ENCODE data around the gene RBFOX1. TPM values are rescaled to one million over a fixed set of nuclear protein-coding genes. Genes with fewer than 3 reads are reported as not detected.

Gene RBFOX1
- total and polyA plus RNA-seq, 5 donors = 22.5 to 80.8 (median 65.0) TPM

DNA sequence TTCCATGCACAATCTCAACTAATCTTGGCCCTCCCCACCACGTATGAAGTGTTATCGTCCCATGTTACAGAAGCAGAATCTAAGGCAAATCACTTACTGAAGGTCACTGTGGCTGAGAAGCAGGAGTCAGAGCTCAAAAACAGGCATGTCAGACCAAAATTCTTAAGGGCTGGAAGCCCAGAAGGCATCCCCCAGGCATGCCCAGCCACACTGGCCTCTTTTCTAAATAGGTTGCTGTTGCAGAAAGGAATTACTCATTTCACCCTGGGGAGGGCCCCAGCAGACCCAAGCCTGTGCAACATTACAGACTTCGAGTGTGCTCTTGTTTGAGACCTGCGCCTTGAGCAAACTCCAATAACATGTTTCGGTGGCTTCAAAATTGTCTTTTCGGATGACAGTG is 194.1 kb downstream of the RBFOX1 start:
- Histone ChIP-seq H3K4me3 (ENCODE audit: low read length) (no peak overlapping the region), H3K9me3 (ENCODE audit: control insufficient read depth, low read length) (no peaks in the 10 kb centered on the region), H3K27ac (ENCODE audit: low read length) (no peak overlapping the region), H3K4me1 (ENCODE audit: control insufficient read depth, insufficient read depth, low read length) (no peaks in the 10 kb centered on the region), H3K27me3 (ENCODE audit: control insufficient read depth, insufficient read depth) (no peaks in the 10 kb centered on the region)
- intact Hi-C loops (cut with DNase I) = no loop called here
- no peak for ATAC-seq
- WGBS = 79% methylated on average over 6 of the region's 6 CpGs
- DNase-seq = no peak

DNA sequence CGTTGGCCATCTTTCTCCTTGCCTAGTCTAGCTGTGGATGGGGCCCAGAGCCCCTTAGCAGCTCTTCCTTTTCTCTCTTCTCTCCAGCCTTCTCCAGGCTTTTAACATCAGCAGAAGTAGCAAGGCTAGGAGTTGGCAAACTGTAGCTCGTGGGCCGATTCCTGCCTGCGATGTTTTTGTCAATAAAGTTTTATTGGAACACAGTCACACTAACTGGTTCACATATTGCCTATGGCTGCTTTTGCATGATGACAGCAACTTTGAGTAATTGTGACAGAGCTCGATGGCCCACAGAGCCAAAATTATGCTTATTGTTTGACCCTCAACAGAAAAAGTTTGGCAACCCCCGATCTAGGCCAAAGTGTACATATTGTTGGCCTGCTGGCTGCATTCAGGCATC is 199.9 kb downstream of the RBFOX1 start:
- H3K9me3 ChIP-seq (ENCODE audit: control insufficient read depth, low read length) = no peaks in the 10 kb centered on the region
- H3K4me1 ChIP-seq (ENCODE audit: control insufficient read depth, insufficient read depth, low read length) = no peaks in the 10 kb centered on the region
- H3K4me3 ChIP-seq (ENCODE audit: low read length) = no peak overlapping the region
- no peak for DNase-seq
- no peaks in the 10 kb centered on the region for H3K27me3 ChIP-seq (ENCODE audit: control insufficient read depth, insufficient read depth)
- WGBS = 91% methylated on average over 6 of the region's 6 CpGs
- H3K27ac ChIP-seq (ENCODE audit: low read length) = no peak overlapping the region
- no peak for ATAC-seq
- intact Hi-C loops (cut with DNase I) = no loop called here

- 73% methylated on average over 7 of the region's 7 CpGs for WGBS
- no peaks in the 10 kb centered on the region for H3K4me1 ChIP-seq (ENCODE audit: control insufficient read depth, insufficient read depth, low read length)
- no peaks in the 10 kb centered on the region for H3K27me3 ChIP-seq (ENCODE audit: control insufficient read depth, insufficient read depth)
- no peaks in the 10 kb centered on the region for H3K9me3 ChIP-seq (ENCODE audit: control insufficient read depth, low read length)
- no peak overlapping the region for H3K4me3 ChIP-seq (ENCODE audit: low read length)
- DNase-seq (no peak), ATAC-seq (no peak)
- intact Hi-C loops (cut with DNase I) = no loop called here
- no peak overlapping the region for H3K27ac ChIP-seq (ENCODE audit: low read length)
These were observed 202.1 kb downstream of the RBFOX1 start for GRCh38 chr16:7534749-7535148.

- intact Hi-C loops (cut with DNase I) = no loop called here
- Histone ChIP-seq H3K4me3 (ENCODE audit: low read length) (no peak overlapping the region), H3K27ac (ENCODE audit: low read length) (no peak overlapping the region), H3K27me3 (ENCODE audit: control insufficient read depth, insufficient read depth) (no peaks in the 10 kb centered on the region), H3K4me1 (ENCODE audit: control insufficient read depth, insufficient read depth, low read length) (no peaks in the 10 kb centered on the region), H3K9me3 (ENCODE audit: control insufficient read depth, low read length) (no peaks in the 10 kb centered on the region)
- DNase-seq (no peak), ATAC-seq (no peak)
- 58% methylated on average over 3 of the region's 3 CpGs for WGBS
These were observed 208.4 kb downstream of the RBFOX1 start for GRCh38 chr16:7541026-7541425.

DNA sequence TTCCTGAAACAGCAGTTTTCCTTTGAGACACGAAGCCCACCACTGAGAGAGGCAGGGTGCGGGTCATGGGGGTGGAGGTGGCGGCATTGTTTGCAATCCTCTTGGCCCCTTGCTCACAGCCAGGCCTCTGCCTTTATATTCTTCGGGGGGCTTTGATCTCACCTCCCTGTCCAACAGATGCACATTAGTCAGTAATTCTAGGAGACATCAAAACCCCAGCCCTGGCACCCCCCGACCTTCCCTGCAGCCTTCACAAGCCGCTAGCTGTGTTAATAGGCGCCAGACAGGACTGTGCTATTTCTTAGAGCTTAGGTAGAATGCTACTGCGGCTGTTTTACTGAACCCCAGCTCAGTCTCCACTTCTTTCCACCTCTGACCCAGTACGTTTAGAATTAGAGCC is 212.6 kb downstream of the RBFOX1 start:
- 63% methylated on average over 9 of the region's 9 CpGs for WGBS
- no peaks in the 10 kb centered on the region for H3K9me3 ChIP-seq (ENCODE audit: control insufficient read depth, low read length)
- intact Hi-C loops (cut with DNase I) = no loop called here

GRCh38 chr16:7546948-7547347 is 214.3 kb downstream of the RBFOX1 start:
- no peak for DNase-seq
- 27% methylated on average over 4 of the region's 4 CpGs for WGBS

More for the DNA sequence above, 212.6 kb downstream of the RBFOX1 start:
- Histone ChIP-seq H3K27me3 (ENCODE audit: control insufficient read depth, insufficient read depth) (no peaks in the 10 kb centered on the region), H3K27ac (ENCODE audit: low read length) (no peak overlapping the region), H3K4me1 (ENCODE audit: control insufficient read depth, insufficient read depth, low read length) (no peaks in the 10 kb centered on the region), H3K4me3 (ENCODE audit: low read length) (no peak overlapping the region)
- no peak for DNase-seq
- ATAC-seq = no peak

GRCh38 chr16:7547736-7548135 is 215.1 kb downstream of the RBFOX1 start:
- intact Hi-C loops (cut with DNase I) = no loop called here
- Histone ChIP-seq H3K4me3 (ENCODE audit: low read length) (no peak overlapping the region), H3K27ac (ENCODE audit: low read length) (no peak overlapping the region), H3K9me3 (ENCODE audit: control insufficient read depth, low read length) (no peaks in the 10 kb centered on the region), H3K27me3 (ENCODE audit: control insufficient read depth, insufficient read depth) (no peaks in the 10 kb centered on the region), H3K4me1 (ENCODE audit: control insufficient read depth, insufficient read depth, low read length) (no peaks in the 10 kb centered on the region)
- DNase-seq (no peak), ATAC-seq (no peak)
- WGBS = 59% methylated on average over 4 of the region's 4 CpGs

More at GRCh38 chr16:7546948-7547347, 214.3 kb downstream of the RBFOX1 start:
- no peak for ATAC-seq
- intact Hi-C loops (cut with DNase I) = no loop called here
- H3K4me1 ChIP-seq (ENCODE audit: control insufficient read depth, insufficient read depth, low read length) = no peaks in the 10 kb centered on the region
- H3K27me3 ChIP-seq (ENCODE audit: control insufficient read depth, insufficient read depth) = no peaks in the 10 kb centered on the region
- no peak overlapping the region for H3K27ac ChIP-seq (ENCODE audit: low read length)
- H3K4me3 ChIP-seq (ENCODE audit: low read length) = no peak overlapping the region
- H3K9me3 ChIP-seq (ENCODE audit: control insufficient read depth, low read length) = no peaks in the 10 kb centered on the region

DNA sequence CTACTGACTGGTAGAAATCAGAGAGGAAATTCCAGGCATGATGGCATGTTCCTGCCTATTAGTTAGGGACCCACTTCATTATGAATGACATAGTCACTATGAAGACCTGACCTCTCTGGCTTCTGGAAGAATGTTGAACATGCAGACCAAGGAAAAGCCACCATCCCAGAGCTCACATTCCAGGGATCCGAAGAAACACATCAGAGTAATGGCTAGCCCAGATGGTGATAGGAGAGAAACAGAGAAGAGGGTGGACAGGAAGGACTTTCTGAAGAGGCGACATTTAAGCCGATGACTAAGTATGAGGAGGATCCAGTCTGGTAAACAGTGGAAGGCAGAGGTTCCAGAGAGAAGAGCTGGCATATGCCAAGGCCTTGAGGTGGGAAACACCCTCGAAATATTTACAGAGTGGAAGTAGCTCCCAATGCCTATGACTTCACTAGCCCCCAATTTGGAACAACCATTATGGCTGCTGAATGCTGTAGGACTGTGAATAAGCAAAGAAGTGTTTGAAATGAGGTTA is 216.2 kb downstream of the RBFOX1 start:
- Histone ChIP-seq H3K27ac (ENCODE audit: low read length) (no peak overlapping the region), H3K4me1 (ENCODE audit: control insufficient read depth, insufficient read depth, low read length) (no peaks in the 10 kb centered on the region), H3K27me3 (ENCODE audit: control insufficient read depth, insufficient read depth) (no peaks in the 10 kb centered on the region), H3K9me3 (ENCODE audit: control insufficient read depth, low read length) (no peaks in the 10 kb centered on the region), H3K4me3 (ENCODE audit: low read length) (no peak overlapping the region)
- 81% methylated on average over 4 of the region's 4 CpGs for WGBS
- no peak for ATAC-seq
- DNase-seq = no peak
- intact Hi-C loops (cut with DNase I) = no loop called here

- intact Hi-C loops (cut with DNase I) = no loop called here
- H3K27me3 ChIP-seq (ENCODE audit: control insufficient read depth, insufficient read depth) = no peaks in the 10 kb centered on the region
- no peaks in the 10 kb centered on the region for H3K4me1 ChIP-seq (ENCODE audit: control insufficient read depth, insufficient read depth, low read length)
- DNase-seq (no peak), ATAC-seq (no peak)
- no peaks in the 10 kb centered on the region for H3K9me3 ChIP-seq (ENCODE audit: control insufficient read depth, low read length)
- WGBS = 76% methylated on average over 7 of the region's 7 CpGs
- H3K27ac ChIP-seq (ENCODE audit: low read length) = no peak overlapping the region
- H3K4me3 ChIP-seq (ENCODE audit: low read length) = no peak overlapping the region
These were observed 217.5 kb downstream of the RBFOX1 start for GRCh38 chr16:7550096-7550495.

DNA sequence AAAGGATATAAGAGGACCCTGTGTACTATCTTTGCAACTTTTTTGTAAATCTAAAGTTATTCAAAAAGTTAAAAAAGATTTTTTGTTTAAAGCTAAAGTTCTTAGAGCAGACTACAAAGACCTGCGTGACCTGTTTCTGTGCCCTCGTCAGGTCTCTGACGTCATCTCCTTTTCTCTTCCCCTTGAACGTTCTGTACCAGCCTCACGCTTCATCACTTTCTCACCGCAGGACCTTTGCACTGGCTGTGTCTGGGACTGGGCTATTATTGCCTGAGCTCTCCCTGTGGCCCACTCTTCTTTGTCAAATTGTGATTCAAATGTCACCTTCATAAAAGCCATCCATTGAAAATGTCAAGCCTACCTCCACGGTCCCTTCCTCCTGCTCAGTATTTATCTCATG is 222.8 kb downstream of the RBFOX1 start:
- WGBS = 81% methylated on average over 7 of the region's 7 CpGs

DNA sequence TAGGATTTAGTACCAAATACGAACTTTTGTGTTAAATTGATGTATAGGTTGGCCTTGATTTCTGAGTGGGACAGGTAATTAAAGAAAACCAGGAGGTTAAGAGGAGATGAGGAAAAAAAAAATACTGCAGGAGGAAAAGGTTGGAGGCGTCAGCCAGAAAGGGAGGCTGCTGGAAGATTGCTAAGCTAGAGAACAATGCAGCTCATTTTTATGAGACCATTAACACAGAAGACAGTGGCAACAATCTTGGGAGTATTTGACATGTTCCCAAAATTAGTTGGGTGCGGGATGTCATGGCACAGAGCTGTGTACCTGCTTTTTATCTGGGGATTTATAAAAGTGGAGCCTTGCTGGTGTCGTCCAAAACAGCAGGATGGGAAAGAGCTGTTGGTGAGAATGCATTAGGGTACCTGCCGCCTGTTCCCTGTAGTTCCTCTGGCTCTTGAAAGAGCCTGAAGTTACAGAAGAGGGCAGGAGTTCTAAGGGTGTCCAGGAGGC is 229.3 kb downstream of the RBFOX1 start:
- no peak overlapping the region for H3K27ac ChIP-seq (ENCODE audit: low read length)
- 71% methylated on average over 5 of the region's 5 CpGs for WGBS
- intact Hi-C loops (cut with DNase I) = no loop called here

More for the DNA sequence above, 222.8 kb downstream of the RBFOX1 start:
- H3K9me3 ChIP-seq (ENCODE audit: control insufficient read depth, low read length) = no peaks in the 10 kb centered on the region
- H3K27me3 ChIP-seq (ENCODE audit: control insufficient read depth, insufficient read depth) = no peaks in the 10 kb centered on the region
- DNase-seq = no peak
- intact Hi-C loops (cut with DNase I) = no loop called here
- no peak for ATAC-seq
- H3K4me1 ChIP-seq (ENCODE audit: control insufficient read depth, insufficient read depth, low read length) = no peaks in the 10 kb centered on the region
- H3K27ac ChIP-seq (ENCODE audit: low read length) = no peak overlapping the region
- H3K4me3 ChIP-seq (ENCODE audit: low read length) = no peak overlapping the region

DNA sequence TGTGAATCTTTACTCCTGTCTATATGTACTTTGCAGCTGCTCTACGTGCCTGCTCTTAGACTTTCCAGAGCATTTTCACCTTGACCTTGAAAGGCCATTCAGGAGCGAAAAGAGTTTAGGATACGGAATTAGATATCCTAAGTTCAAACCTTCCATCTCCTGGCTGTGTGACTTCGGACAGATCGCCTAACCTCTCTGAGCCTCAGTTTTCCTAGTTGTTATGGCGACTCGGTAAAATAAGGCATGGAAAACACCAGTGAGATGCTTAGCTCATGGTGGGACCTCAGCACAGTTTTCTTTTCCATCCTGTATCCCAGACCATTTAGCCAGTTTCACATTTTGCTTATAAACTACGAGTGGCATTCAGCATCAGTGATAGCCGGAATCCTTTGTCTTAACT is 233.7 kb downstream of the RBFOX1 start:
- DNase-seq = no peak
- intact Hi-C loops (cut with DNase I) = no loop called here
- Histone ChIP-seq H3K4me3 (ENCODE audit: low read length) (no peak overlapping the region), H3K9me3 (ENCODE audit: control insufficient read depth, low read length) (no peaks in the 10 kb centered on the region), H3K27me3 (ENCODE audit: control insufficient read depth, insufficient read depth) (no peaks in the 10 kb centered on the region), H3K27ac (ENCODE audit: low read length) (no peak overlapping the region), H3K4me1 (ENCODE audit: control insufficient read depth, insufficient read depth, low read length) (no peaks in the 10 kb centered on the region)
- 80% methylated on average over 9 of the region's 9 CpGs for WGBS
- ATAC-seq = no peak

More for the DNA sequence above, 229.3 kb downstream of the RBFOX1 start:
- Histone ChIP-seq H3K4me3 (ENCODE audit: low read length) (no peak overlapping the region), H3K9me3 (ENCODE audit: control insufficient read depth, low read length) (no peaks in the 10 kb centered on the region), H3K4me1 (ENCODE audit: control insufficient read depth, insufficient read depth, low read length) (no peaks in the 10 kb centered on the region), H3K27me3 (ENCODE audit: control insufficient read depth, insufficient read depth) (no peaks in the 10 kb centered on the region)
- ATAC-seq (no peak), DNase-seq (no peak)
